GM23338 (cell line): ENCODE data around the gene SCLY. TPM values are rescaled to one million over a fixed set of nuclear protein-coding genes. Genes with fewer than 3 reads are reported as not detected.

Experiments
- ATAC-seq: fragments of 200-7000 bp; cut with Tn5 transposase; 3 replicates; pipeline ENCODE4 v1.9.1; 2020
- DNase-seq: peaks from one replicate; pipeline ENCODE4 v3.0.0-alpha.2; 2015; ENCODE audit warnings: low spot score
- H2AFZ ChIP-seq: fragments of 200-600 bp; sonication (generic); 2 replicates; pipeline ENCODE4 v1.8.0; 2016; ENCODE audit warnings: antibody characterized with exemption, mild to moderate bottlenecking, moderate library complexity
- H3F3A ChIP-seq: fragments of 200-600 bp; sonication (generic); replicated peaks from 2 replicates; pipeline ENCODE4 v1.8.0; 2017; ENCODE audit warnings: antibody characterized with exemption, mixed run types, low read depth
- H3K27ac ChIP-seq: fragments of 200-600 bp; sonication (generic); 2 replicates; pipeline ENCODE4 v1.6.1; 2016; ENCODE audit warnings: low read depth
- H3K27me3 ChIP-seq: fragments of 200-600 bp; sonication (generic); 2 replicates; pipeline ENCODE4 v1.8.0; 2016; ENCODE audit warnings: mild to moderate bottlenecking, mixed run types, moderate library complexity; ENCODE audit not compliant: insufficient read depth
- H3K36me3 ChIP-seq: fragments of 200-600 bp; sonication (generic); 2 replicates; pipeline ENCODE4 v1.8.0; 2016; ENCODE audit warnings: mild to moderate bottlenecking; ENCODE audit not compliant: insufficient read depth
- H3K4me1 ChIP-seq: fragments of 200-600 bp; sonication (generic); 2 replicates; pipeline ENCODE4 v1.8.0; 2016; ENCODE audit warnings: mild to moderate bottlenecking, moderate library complexity; ENCODE audit not compliant: insufficient read depth
- H3K4me2 ChIP-seq: fragments of 200-600 bp; sonication (generic); 2 replicates; pipeline ENCODE4 v1.7.1; 2017; ENCODE audit warnings: mixed run types
- H3K4me3 ChIP-seq: fragments of 200-600 bp; sonication (generic); 2 replicates; pipeline ENCODE4 v1.6.1; 2016; ENCODE audit warnings: mixed run types
- H3K79me2 ChIP-seq: fragments of 200-600 bp; sonication (generic); replicated peaks from 2 replicates; pipeline ENCODE4 v1.8.0; 2017; ENCODE audit warnings: mild to moderate bottlenecking; ENCODE audit not compliant: insufficient read depth
- H3K9me2 ChIP-seq: fragments of 200-600 bp; sonication (generic); 2 replicates; pipeline ENCODE4 v1.8.0; 2017; ENCODE audit not compliant: insufficient read depth
- H4K20me1 ChIP-seq: fragments of 200-600 bp; sonication (generic); replicated peaks from 2 replicates; pipeline ENCODE4 v1.8.0; 2017; ENCODE audit warnings: mild to moderate bottlenecking; ENCODE audit not compliant: insufficient read depth
- H3K27ac Mint-ChIP-seq: 2 replicates; pipeline ENCODE4 v1.8.0; 2020; ENCODE audit warnings: inconsistent platforms, mild to moderate bottlenecking, moderate library complexity, mixed read lengths
- H3K27me3 Mint-ChIP-seq: 3 replicates; pipeline ENCODE4 v1.8.0; 2022; ENCODE audit warnings: low read depth, mild to moderate bottlenecking, moderate library complexity, mixed read lengths, inconsistent platforms; ENCODE audit not compliant: insufficient read depth, poor library complexity
- H3K36me3 Mint-ChIP-seq: 3 replicates; pipeline ENCODE4 v1.8.0; 2021; ENCODE audit warnings: low read depth, mild to moderate bottlenecking, inconsistent platforms, moderate library complexity, mixed read lengths
- H3K4me1 Mint-ChIP-seq: 3 replicates; pipeline ENCODE4 v1.8.0; 2020; ENCODE audit warnings: mild to moderate bottlenecking, inconsistent platforms, mixed read lengths
- H3K4me3 Mint-ChIP-seq: 3 replicates; pipeline ENCODE4 v1.8.0; 2021; ENCODE audit warnings: moderate library complexity, mild to moderate bottlenecking, inconsistent platforms, mixed read lengths
- H3K9me3 Mint-ChIP-seq: 3 replicates; pipeline ENCODE4 v1.8.0; 2020; ENCODE audit warnings: moderate library complexity, mild to moderate bottlenecking, inconsistent platforms, mixed read lengths
- CREB1 ChIP-seq: fragments of 250-450 bp; sonication (Bioruptor Pico); IDR thresholded peaks from 2 replicates; pipeline ENCODE4 v1.5.0; 2020; ENCODE audit warnings: low read depth, mild to moderate bottlenecking, moderate library complexity
- CTCF ChIP-seq, 2 experiments: fragments of 200-600 bp in 1 of 2; sonication (generic) in 1 of 2; conservative IDR thresholded peaks; 2 replicates each; pipeline versions ENCODE4 v1.5.1 to v1.6.1; 2016 to 2017; ENCODE audit warnings: antibody characterized with exemption in 2 of 2, low read depth in 2 of 2, mild to moderate bottlenecking in 2 of 2, moderate library complexity in 1 of 2
- ETS1 ChIP-seq: IDR thresholded peaks from 2 replicates; pipeline ENCODE4 v1.6.1; 2016; ENCODE audit warnings: antibody characterized with exemption
- EZH2 ChIP-seq: fragments of 200-600 bp; sonication (generic); IDR thresholded peaks from one replicate; pipeline ENCODE4 v1.8.0; 2017; ENCODE audit warnings: antibody characterized with exemption, mild to moderate bottlenecking, low read depth; ENCODE audit not compliant: unreplicated experiment
- EZH2phosphoT487 ChIP-seq: fragments of 200-600 bp; sonication (generic); IDR thresholded peaks from one replicate; pipeline ENCODE4 v1.8.1; 2018; ENCODE audit warnings: antibody characterized with exemption; ENCODE audit not compliant: unreplicated experiment
- JUNB ChIP-seq: IDR thresholded peaks from one replicate; pipeline ENCODE4 v1.6.1; 2016; ENCODE audit warnings: antibody characterized with exemption; ENCODE audit not compliant: unreplicated experiment
- NANOG ChIP-seq: IDR thresholded peaks from 2 replicates; pipeline ENCODE4 v1.6.1; 2016; ENCODE audit warnings: antibody characterized with exemption, borderline replicate concordance
- POLR2AphosphoS5 ChIP-seq: IDR thresholded peaks from 2 replicates; pipeline ENCODE4 v1.6.1; 2016; ENCODE audit warnings: antibody characterized with exemption, low read depth
- REST ChIP-seq: IDR thresholded peaks from one replicate; pipeline ENCODE4 v1.6.1; 2018; ENCODE audit warnings: antibody characterized with exemption; ENCODE audit not compliant: unreplicated experiment
- STAT1 ChIP-seq: IDR thresholded peaks from one replicate; pipeline ENCODE4 v1.6.1; 2016; ENCODE audit warnings: antibody characterized with exemption; ENCODE audit not compliant: unreplicated experiment
- ZNF114 ChIP-seq: fragments of 250-450 bp; sonication (Bioruptor Pico); IDR thresholded peaks from 2 replicates; pipeline ENCODE4 v1.5.0; 2020; ENCODE audit warnings: mild to moderate bottlenecking, moderate library complexity
- ZNF331 ChIP-seq: fragments of 250-450 bp; sonication (Bioruptor Pico); IDR thresholded peaks from 2 replicates; pipeline ENCODE4 v1.5.0; 2020; ENCODE audit warnings: low read depth, mild to moderate bottlenecking, moderate library complexity
- ZNF462 ChIP-seq: fragments of 250-450 bp; sonication (Bioruptor Pico); IDR thresholded peaks from 2 replicates; pipeline ENCODE4 v1.5.0; 2020; ENCODE audit warnings: mild to moderate bottlenecking, moderate library complexity
- polyA plus RNA-seq: library from polyadenylated mRNA; unstranded; fragments of >200 nt; fragmentation: Nextera tagmentation; extraction: Ambion mirVana; gene quantifications from 2 replicates; pipeline ENCODE4 v1.2.1, GENCODE V29; 2016
- total RNA-seq: library from RNA; depleted of rRNA; stranded (reverse); fragments of >200 nt; shearing (Covaris generic); gene quantifications from 2 replicates; pipeline ENCODE4 v1.2.3, GENCODE V29; 2014

Gene SCLY
- total and polyA plus RNA-seq, 2 experiments from 2014 or later: 57.2 to 80.3 TPM

GRCh38 chr2:238022594-238023157 lies 38.1 kb upstream of the SCLY start:
- H3K36me3 Mint-ChIP-seq: peaks cover 10% of the 10 kb centered on the region; the same call in 2 of the 3 replicates
- H3K4me3 ChIP-seq: no peak overlapping the region
- 0 out of 2 replicates have a peak, but pooled peaks cover 3% of the 10 kb centered on the region for H3K4me1 ChIP-seq
- no peaks in the 10 kb centered on the region for H3K79me2 ChIP-seq
- no peak overlapping the region for H3K4me2 ChIP-seq
- H3K9me2 ChIP-seq: no peaks in the 10 kb centered on the region
- H3K4me3 Mint-ChIP-seq: no peak overlapping the region
- H2AFZ ChIP-seq: no peak overlapping the region
- H3K9me3 Mint-ChIP-seq: no peaks in the 10 kb centered on the region
- ATAC-seq (no peak), DNase-seq (no peak)
- no peaks in the 10 kb centered on the region for H3F3A ChIP-seq
- H3K27me3 Mint-ChIP-seq: peaks cover 8% of the 10 kb centered on the region
- no peaks in the 10 kb centered on the region; the same call in 1 of the 2 replicates for H3K36me3 ChIP-seq
- no peak overlapping the region for H3K27ac ChIP-seq
- H3K4me1 Mint-ChIP-seq: peaks cover 14% of the 10 kb centered on the region
- peaks cover 5% of the 10 kb centered on the region; the same call in 1 of the 2 replicates for H4K20me1 ChIP-seq
- TF ChIP-seq REST (no peak), POLR2AphosphoS5 (no peak), STAT1 (no peak), EZH2phosphoT487 (no peak), ETS1 (no peak), CREB1 (CRISPR knock-in tag) (no peak), ZNF114 (CRISPR knock-in tag) (no peak), ZNF462 (no peak), CTCF (conservative IDR thresholded peaks at IDR 0.05; ENCODE audit: low read depth in 2 of 2) (no peak), NANOG (no peak), EZH2 (no peak), ZNF331 (CRISPR knock-in tag) (no peak), JUNB (no peak)
- no peak overlapping the region for H3K27ac Mint-ChIP-seq
- H3K27me3 ChIP-seq: no peaks in the 10 kb centered on the region
